ENCODE measurements around the gene FOS.
A peak's percentile ranks its signal among the peaks of the same experiment; 100 is the strongest.
"Not testable (repeated sequence)": the region's sequence is repeated elsewhere in the genome, so short reads cannot be mapped to it uniquely, and the experiment has no call there.

The FOS gene

GRCh38 chr14:75273272-75274049 lies 5.2 kb upstream of the FOS start:
- intact Hi-C loops (cut with DNase I), result no loop called here
- no peak for DNase-seq

DNA sequence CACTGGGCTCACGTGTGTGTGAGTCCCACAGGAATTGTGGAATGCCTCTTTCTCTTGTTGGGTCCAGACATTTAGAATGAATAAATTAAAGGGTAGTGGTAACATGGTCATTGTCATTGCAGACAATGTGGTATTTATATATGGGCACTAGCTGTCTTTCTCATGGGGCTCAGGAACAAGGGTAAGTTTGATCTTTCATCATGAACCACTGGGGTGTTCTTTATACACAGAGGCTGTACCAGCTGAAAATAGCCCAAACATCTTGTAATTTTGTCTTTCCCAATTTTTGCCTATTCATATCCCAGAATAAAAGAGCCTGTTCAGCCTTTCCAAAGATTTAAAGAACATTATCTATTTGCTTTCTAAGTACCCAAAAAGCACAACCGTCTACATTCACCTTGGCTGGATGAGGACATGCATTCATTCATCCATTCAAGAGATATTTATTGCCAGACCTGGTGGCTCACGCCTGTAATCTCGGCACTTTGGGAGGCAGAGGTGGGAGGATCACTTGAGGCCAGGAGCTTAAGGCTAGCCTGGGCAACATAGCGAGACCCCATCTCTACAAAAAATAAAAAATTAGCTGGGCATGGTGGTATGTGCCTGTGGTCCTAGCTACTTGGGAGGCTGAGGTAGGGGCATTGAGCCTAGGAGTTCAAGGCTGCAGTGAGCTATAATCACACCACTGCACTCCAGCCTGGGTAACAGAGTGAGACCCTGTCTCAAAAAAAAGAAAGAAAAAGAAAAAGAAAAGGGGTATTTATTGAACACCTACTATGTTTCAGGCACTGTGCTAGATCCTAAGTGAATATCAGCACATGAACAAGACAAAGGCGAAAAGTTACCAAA lies 4.4 kb upstream of the FOS start:
- DNase-seq, result no peak

GRCh38 chr14:75274899-75275569 lies 3.6 kb upstream of the FOS start:
- intact Hi-C loops (cut with DNase I), result no loop called here
- peak in 25 of 42 donors; percentile 25 to 81 (median 47) for DNase-seq

More for the DNA sequence above, 4.4 kb upstream of the FOS start:
- intact Hi-C loops (cut with DNase I), result no loop called here

DNA sequence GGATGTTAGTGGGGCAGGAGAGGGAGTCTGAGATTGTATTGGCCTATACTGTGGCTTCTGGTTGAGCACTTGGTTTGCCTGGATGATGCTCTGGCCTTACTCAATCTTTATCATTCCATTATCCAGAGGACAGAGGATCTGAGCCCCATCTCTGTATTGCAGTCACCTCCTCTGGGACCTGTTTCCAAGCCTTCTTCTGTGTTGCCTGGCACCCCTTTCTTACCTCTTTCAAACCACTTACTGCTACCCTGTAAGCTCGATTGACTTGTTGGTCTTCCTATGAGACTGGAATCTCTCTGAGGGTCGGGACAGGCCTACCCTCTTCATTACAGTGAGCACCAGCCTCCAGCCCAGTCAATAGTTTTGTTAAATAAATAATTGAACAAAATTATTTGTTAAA lies 3.0 kb upstream of the FOS start:
- DNase-seq, result peak in 1 of 42 donors; percentile 15
- intact Hi-C loops (cut with DNase I), result no loop called here

DNA sequence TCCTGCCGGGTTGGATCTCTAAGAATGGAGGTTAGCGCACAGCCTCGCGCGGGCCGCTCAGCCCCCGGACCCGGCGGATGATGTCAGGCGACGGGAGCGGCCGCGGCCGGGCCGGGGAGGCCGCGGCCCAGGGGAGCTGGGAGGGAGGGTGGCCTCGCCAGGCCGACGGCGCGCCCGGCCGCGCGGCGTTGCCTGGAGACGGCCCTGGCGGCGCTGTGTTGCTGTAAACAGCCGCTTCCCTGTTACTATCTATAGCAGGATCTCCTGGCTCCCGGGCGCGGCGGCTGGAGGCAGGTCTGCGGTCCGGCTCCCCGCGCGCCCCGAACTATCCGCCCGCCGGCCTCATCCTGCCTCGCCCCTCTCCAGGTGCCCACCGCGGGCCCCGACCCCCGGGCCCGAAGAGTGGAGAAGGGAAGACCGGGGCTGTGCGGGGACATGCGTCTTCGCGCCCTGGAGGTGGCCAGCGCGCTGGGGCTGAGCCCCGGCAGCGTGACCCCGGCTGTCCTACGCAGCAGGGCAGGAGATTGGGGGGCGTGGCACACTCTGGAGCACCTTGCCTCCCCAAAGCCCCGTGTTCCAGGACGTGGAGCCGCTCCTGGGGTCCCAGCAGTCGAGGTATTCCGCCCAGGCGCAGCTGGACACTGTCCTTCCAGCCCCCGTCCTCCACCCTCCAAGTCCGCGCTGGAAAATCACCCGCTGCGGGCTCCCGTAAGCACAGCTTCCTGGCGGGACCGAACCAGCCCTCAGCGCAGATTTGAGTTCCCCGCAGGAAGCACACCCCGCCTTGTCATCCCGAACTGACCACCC lies 1.4 kb upstream of the FOS start:
- DNase-seq, result peak; percentile 56 to 96 (median 86)
- intact Hi-C loops (cut with DNase I), result no loop called here

DNA sequence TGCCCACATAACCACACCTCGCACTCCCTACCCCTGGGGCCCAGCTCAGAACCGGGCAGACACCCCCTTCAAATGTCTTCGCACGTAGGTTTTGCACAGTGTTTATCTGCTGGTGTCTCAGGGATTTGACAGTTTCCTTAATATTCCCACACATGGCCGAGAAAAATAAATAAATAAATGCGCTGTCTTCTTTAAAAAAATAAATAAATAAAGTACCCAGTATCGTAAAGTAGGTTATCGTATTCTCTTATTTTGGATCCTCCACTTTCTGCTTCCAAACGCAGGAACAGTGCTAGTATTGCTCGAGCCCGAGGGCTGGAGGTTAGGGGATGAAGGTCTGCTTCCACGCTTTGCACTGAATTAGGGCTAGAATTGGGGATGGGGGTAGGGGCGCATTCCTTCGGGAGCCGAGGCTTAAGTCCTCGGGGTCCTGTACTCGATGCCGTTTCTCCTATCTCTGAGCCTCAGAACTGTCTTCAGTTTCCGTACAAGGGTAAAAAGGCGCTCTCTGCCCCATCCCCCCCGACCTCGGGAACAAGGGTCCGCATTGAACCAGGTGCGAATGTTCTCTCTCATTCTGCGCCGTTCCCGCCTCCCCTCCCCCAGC lies 710 bp upstream of the FOS start:
- DNase-seq, result peak in 1 of 42 donors; percentile 25
- intact Hi-C loops (cut with DNase I), result no loop called here

DNA sequence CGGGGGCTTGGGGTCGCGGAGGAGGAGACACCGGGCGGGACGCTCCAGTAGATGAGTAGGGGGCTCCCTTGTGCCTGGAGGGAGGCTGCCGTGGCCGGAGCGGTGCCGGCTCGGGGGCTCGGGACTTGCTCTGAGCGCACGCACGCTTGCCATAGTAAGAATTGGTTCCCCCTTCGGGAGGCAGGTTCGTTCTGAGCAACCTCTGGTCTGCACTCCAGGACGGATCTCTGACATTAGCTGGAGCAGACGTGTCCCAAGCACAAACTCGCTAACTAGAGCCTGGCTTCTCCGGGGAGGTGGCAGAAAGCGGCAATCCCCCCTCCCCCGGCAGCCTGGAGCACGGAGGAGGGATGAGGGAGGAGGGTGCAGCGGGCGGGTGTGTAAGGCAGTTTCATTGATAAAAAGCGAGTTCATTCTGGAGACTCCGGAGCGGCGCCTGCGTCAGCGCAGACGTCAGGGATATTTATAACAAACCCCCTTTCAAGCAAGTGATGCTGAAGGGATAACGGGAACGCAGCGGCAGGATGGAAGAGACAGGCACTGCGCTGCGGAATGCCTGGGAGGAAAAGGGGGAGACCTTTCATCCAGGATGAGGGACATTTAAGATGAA lies 630 bp downstream of the FOS start:
- intact Hi-C loops (cut with DNase I), result no loop called here
- peak; percentile 63 to 92 (median 81) for DNase-seq

DNA sequence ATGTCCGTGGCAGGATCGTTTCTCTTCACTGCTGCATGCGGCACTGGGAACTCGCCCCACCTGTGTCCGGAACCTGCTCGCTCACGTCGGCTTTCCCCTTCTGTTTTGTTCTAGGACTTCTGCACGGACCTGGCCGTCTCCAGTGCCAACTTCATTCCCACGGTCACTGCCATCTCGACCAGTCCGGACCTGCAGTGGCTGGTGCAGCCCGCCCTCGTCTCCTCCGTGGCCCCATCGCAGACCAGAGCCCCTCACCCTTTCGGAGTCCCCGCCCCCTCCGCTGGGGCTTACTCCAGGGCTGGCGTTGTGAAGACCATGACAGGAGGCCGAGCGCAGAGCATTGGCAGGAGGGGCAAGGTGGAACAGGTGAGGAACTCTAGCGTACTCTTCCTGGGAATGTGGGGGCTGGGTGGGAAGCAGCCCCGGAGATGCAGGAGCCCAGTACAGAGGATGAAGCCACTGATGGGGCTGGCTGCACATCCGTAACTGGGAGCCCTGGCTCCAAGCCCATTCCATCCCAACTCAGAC lies 1.2 kb downstream of the FOS start:
- peak in 4 of 42 donors; percentile 23 to 70 (median 32) for DNase-seq
- intact Hi-C loops (cut with DNase I), result no loop called here

DNA sequence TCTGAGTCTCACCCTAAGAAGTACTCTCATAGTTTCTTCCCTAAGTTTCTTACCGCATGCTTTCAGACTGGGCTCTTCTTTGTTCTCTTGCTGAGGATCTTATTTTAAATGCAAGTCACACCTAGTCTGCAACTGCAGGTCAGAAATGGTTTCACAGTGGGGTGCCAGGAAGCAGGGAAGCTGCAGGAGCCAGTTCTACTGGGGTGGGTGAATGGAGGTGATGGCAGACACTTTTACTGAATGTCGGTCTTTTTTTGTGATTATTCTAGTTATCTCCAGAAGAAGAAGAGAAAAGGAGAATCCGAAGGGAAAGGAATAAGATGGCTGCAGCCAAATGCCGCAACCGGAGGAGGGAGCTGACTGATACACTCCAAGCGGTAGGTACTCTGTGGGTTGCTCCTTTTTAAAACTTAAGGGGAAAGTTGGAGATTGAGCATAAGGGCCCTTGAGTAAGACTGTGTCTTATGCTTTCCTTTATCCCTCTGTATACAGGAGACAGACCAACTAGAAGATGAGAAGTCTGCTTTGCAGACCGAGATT lies 1.7 kb downstream of the FOS start:
- DNase-seq, result peak in 1 of 42 donors; percentile 22
- intact Hi-C loops (cut with DNase I), result no loop called here

- intact Hi-C loops (cut with DNase I), result no loop called here
- peak in 2 of 42 donors; percentile 32 to 71 for DNase-seq
These were observed 2.4 kb downstream of the FOS start for GRCh38 chr14:75280831-75281653.

- intact Hi-C loops (cut with DNase I), result no loop called here
These were observed 3.0 kb downstream of the FOS start for GRCh38 chr14:75281654-75282019.

GRCh38 chr14:75282170-75282554 lies 3.5 kb downstream of the FOS start:
- intact Hi-C loops (cut with DNase I), result no loop called here
- DNase-seq, result no peak

More at GRCh38 chr14:75281654-75282019, 3.0 kb downstream of the FOS start:
- no peak for DNase-seq

DNA sequence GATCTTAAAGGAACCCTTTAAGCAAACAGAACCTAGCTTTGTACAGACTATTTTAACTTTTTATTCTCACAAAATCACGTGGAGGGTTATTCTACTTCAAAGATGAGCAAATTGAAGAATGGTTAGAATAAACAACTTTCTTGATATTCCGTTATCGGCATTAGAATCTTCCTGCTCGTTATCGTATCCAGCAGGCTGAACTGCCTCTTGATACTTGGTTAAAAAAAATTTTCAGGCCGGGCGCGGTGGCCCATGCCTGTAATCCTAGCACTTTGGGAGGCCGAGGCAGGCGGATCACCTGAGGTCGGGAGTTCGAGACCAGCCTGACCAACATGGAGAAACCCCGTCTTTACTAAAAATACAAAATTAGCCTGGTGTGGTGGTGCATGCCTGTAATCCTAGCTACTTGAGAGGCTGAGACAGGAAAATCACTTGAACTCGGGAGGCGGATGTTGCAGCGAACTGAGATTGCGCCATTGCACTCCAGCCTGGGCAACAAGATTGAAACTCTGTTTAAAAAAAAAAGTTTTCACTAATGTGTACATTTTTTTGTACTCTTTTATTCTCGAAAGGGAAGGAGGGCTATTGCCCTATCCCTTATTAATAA lies 4.0 kb downstream of the FOS start:
- intact Hi-C loops (cut with DNase I); DNase-seq: not testable (repeated sequence)

DNA sequence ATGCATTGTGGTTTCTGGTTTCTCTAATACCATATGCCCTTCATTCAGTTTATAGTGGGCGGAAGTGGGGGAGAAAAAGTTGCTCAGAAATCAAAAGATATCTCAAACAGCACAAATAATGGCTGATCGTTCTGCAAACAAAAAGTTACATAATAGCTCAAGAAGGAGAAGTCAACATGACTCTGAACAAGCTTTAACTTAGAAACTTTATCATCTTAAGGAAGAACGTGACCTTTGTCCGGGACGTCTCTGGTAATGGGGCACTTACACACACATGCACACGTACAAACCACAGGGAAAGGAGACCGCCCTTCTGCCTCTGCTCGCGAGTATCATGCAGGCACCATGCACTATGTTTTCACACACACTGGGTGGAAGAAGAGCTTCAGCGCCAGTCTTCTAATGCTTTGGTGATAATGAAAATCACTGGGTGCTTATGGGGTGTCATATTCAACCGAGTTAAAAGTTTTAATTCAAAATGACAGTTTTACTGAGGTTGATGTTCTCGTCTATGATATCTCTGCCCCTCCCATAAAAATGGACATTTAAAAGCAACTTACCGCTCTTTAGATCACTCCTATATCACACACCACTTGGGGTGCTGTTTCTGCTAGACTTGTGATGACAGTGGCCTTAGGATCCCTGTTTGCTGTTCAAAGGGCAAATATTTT lies 4.7 kb downstream of the FOS start:
- DNase-seq, result no peak
- intact Hi-C loops (cut with DNase I), result no loop called here

DNA sequence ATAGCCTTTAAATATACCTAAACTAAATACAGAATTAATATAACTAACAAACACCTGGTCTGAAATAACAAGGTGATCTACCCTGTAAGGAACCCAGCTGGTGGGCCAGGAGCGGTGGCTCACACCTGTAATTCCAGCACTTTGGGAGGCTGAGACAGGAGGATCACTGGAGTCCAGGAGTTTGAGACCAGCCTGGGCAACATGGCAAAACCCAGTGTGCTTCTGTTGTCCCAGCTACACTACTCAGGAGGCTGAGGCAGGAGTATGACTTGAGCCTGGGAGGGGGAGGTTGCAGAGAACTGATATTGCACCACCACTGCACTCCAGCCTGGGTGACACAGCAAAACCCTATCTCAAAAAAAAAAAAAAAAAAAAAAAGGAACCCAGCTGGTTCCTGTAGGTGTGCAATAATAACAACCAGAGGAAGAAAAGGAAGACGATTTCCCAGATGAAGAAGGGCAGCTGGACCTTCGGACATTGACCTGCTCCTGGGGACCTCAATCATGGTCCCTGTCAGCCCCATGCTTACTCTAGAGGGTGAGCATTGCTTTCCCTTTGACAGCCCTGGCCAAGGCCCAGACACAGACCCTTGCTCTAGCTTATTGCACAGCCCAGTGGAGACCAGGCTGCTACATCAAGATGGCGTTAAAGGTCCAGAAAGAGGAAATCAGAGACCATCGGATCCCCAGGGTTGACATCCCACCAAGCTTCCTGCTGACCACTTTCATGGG lies 5.4 kb downstream of the FOS start:
- intact Hi-C loops (cut with DNase I), result no loop called here
- DNase-seq, result no peak

Data from head of caudate nucleus (tissue), 42 donors.